ENCODE measurements around the gene TTC33. TPM values are rescaled to one million over a fixed set of nuclear protein-coding genes. Genes with fewer than 3 reads are reported as not detected.

Gene TTC33
- 12.7 and 24.1 TPM in 2 replicates for polyA plus RNA-seq

GRCh38 chr5:40755407-40756365, at the start of gene TTC33:
TTC33 (minus strand) TSS chr5:40755961; CDS start chr5:40747018, 8,943 bp downstream.

GRCh38 chr5:40798012-40798800, 42.4 kb upstream of the TTC33 start, which contains the start of gene PRKAA1:
PRKAA1 (minus strand) TSS chr5:40798374; CDS start chr5:40798189, 185 bp downstream.

DNA sequence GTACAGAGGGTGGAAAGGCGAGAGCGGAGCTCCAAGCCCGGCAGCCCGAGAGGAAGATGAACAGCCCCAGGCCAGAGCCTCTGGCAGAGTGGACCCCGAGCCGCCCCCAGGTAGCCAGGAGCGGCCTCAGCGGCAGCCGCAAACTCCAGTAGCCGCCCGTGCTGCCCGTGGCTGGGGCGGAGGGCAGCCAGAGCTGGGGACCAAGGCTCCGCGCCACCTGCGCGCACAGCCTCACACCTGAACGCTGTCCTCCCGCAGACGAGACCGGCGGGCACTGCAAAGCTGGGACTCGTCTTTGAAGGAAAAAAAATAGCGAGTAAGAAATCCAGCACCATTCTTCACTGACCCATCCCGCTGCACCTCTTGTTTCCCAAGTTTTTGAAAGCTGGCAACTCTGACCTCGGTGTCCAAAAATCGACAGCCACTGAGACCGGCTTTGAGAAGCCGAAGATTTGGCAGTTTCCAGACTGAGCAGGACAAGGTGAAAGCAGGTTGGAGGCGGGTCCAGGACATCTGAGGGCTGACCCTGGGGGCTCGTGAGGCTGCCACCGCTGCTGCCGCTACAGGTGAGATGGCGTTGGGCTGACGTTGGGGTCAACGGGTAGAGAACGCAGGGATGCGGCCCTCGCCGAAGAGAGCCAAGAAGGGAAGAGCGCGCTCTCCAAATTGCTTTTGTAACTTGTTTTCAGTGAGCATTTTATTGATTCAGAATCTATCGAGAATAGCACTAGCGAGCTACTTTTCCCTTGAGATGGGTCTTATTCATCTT, 75.7 kb downstream of the TTC33 start, which contains the start of gene PTGER4:
TSS of gene PTGER4 (plus strand) at position 3 of the 769 bp plus-strand sequence. CDS start 1,079 bp downstream, outside the sequence.

Other genes starting within 250 kb of the TTC33 start
- not detected in 2 replicates for gene PTGER4, start 76.0 kb downstream of the TTC33 start, polyA plus RNA-seq
- 26.5 and 31.2 TPM in 2 replicates for gene PRKAA1, start 42.4 kb upstream of the TTC33 start, polyA plus RNA-seq
- 491 and 580 TPM in 2 replicates for gene RPL37, start 79.3 kb upstream of the TTC33 start, polyA plus RNA-seq
- 0.22 TPM in 1 of 2 replicates, not detected in the other for gene CARD6, start 85.4 kb upstream of the TTC33 start, polyA plus RNA-seq
- gene C7, start 153.5 kb upstream of the TTC33 start, polyA plus RNA-seq, result 0.28 TPM in 1 of 2 replicates, not detected in the other